Measurements from ENCODE around the gene GNAQ.

Gene GNAQ

DNA sequence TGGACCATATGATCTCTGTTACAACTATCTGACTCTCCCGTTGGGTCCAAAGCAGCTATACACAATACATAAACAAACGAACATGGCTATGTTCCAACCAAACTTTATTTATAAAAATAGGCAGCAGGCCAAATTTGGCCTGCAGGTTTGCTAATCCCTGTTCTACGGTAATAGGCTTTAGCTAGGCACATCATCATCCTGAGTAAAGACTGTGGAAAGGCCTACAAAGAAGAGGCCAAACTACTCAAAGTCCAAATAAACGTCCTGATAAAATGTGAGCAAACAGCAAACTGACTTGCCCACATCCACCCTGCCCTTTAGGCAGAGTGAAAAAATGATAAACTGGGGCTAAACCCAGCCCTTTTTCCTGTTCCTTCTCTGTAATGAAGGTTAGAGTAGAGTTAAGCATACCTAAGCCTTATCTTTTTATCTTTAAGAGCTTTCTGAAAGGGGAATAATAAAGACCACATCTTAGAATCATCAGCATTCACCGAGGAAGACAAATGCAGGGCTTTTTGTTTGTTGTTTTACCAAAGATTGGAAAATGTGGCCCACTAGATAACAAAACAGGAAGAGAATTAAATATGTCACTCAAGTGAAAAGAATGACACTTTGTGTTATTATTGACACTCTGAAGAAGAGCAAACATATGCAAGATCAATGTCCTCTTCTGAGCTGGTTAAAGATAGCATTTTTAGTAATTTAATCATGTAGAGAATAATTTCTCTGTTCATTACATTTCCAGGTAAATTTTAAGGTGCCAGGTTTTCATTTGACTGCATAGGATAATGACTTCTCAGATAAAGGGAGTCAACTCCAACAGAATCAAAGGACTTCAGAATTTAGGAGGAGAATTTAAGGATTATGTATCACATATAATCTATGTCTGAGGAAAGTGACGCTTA lies 223.5 kb downstream of the GNAQ start:
- no peak overlapping the region for H3K4me3 ChIP-seq
- peaks cover 0 to 18% (median 9%) of the 10 kb centered on the region in 4 donors for H3K4me1 ChIP-seq
- H3K9me3 ChIP-seq = no peaks in the 10 kb centered on the region
- no peaks in the 10 kb centered on the region for H3K27me3 ChIP-seq
- no peak overlapping the region for H3K27ac ChIP-seq
- no peak for TF ChIP-seq CTCF (IDR thresholded peaks at IDR 0.05)
- no peak for DNase-seq
- peaks cover 3 to 7% (median 5%) of the 10 kb centered on the region in 3 donors for H3K36me3 ChIP-seq
- intact Hi-C loops (cut with DNase I; ENCODE audit: low total_unique reads) = no loop called here

DNA sequence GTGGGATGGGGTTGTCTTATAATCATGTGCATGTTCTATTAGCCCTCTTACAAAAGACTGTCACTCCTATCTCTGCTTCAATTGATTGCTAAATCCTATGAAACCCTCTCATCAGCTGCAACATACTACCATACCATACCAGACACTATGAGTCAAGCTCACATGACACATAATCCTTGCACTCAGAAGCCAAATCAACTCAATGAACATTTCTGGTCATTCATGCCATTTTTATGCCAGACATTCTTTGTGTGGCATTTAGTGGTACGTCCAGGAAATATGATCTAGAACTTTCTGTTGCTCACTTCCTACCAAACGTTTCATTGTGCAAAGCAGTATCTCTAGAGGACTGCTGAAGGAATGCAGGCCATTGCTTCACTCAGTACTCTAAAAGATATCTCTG lies 224.3 kb downstream of the GNAQ start:
- Histone ChIP-seq H3K27me3 (no peaks in the 10 kb centered on the region), H3K36me3 (peaks cover 0 to 7% (median 5%) of the 10 kb centered on the region in 3 donors), H3K4me1 (peaks cover 0 to 18% (median 9%) of the 10 kb centered on the region in 4 donors), H3K9me3 (no peaks in the 10 kb centered on the region), H3K4me3 (no peak overlapping the region), H3K27ac (no peak overlapping the region)
- peak in 1 of 2 experiments; percentile 19 for TF ChIP-seq CTCF (IDR thresholded peaks at IDR 0.05)
- intact Hi-C loops (cut with DNase I; ENCODE audit: low total_unique reads) = no loop called here
- peak in 1 of 2 donors; percentile 44 for DNase-seq

- intact Hi-C loops (cut with DNase I; ENCODE audit: low total_unique reads) = no loop called here
- H3K27ac ChIP-seq = no peak overlapping the region
- peaks cover 0 to 7% (median 4%) of the 10 kb centered on the region in 3 donors for H3K36me3 ChIP-seq
- no peak for TF ChIP-seq CTCF (IDR thresholded peaks at IDR 0.05)
- H3K4me1 ChIP-seq = peaks cover 0 to 18% (median 9%) of the 10 kb centered on the region in 4 donors
- H3K4me3 ChIP-seq = no peak overlapping the region
- H3K9me3 ChIP-seq = no peaks in the 10 kb centered on the region
- H3K27me3 ChIP-seq = no peaks in the 10 kb centered on the region
- DNase-seq = no peak
These were observed 224.9 kb downstream of the GNAQ start for GRCh38 chr9:77806741-77807140.

- Histone ChIP-seq H3K4me3 (no peak overlapping the region), H3K27me3 (no peaks in the 10 kb centered on the region), H3K4me1 (peaks cover 0 to 18% (median 9%) of the 10 kb centered on the region in 4 donors), H3K36me3 (peaks cover 0 to 7% (median 0%) of the 10 kb centered on the region in 3 donors), H3K9me3 (no peaks in the 10 kb centered on the region), H3K27ac (no peak overlapping the region)
- intact Hi-C loops (cut with DNase I; ENCODE audit: low total_unique reads) = no loop called here
- no peak for TF ChIP-seq CTCF (IDR thresholded peaks at IDR 0.05)
- DNase-seq = no peak
These were observed 225.8 kb downstream of the GNAQ start for GRCh38 chr9:77805810-77806209.

DNA sequence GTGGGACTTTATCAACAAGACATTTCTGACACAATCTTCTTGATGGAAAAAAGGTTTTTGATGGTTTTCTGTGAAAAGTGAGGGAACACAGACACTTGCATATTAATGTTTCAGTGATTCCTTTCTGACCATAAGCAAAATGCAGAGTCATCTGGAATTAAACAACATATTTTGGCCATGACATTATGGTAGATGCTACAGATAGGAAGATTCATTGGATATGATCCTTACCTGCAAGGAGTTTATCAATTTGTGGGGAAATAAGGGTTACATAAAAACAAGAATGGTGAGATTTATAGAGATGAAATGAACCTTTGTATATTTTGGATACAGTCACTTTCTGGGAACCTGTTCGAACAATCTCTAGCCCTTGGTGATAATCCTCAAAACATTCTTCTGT lies 228.2 kb downstream of the GNAQ start:
- Histone ChIP-seq H3K27ac (no peak overlapping the region), H3K9me3 (no peaks in the 10 kb centered on the region), H3K4me3 (no peak overlapping the region), H3K36me3 (no peaks in the 10 kb centered on the region), H3K27me3 (no peaks in the 10 kb centered on the region), H3K4me1 (peaks cover 0 to 18% (median 10%) of the 10 kb centered on the region in 4 donors)
- TF ChIP-seq CTCF (IDR thresholded peaks at IDR 0.05) = no peak
- DNase-seq = no peak
- intact Hi-C loops (cut with DNase I; ENCODE audit: low total_unique reads) = no loop called here

Data from tibial artery (tissue), 4 donors.